A549 (cell line): Measurements from ENCODE around the gene WASF2. TPM values are rescaled to one million over a fixed set of nuclear protein-coding genes. Genes with fewer than 3 reads are reported as not detected.

Source experiments
- ATAC-seq, 2 experiments: fragments of 200-7000 bp in 1 of 2; fragments of >200 bp in 1 of 2; cut with Nextera tagmentation in 1 of 2; cut with Tn5 transposase in 1 of 2; 3 replicates each; pipeline versions ENCODE4 v1.8.0 to v1.9.1; 2018 to 2020; ENCODE audit warnings: mild to moderate bottlenecking in 1 of 2, moderate library complexity in 1 of 2
- CTCF ChIA-PET: fragments of 300-600 bp; sonication (Branson Sonifier 250); formaldehyde crosslinking; extraction: SDS; loops from one replicate; lab custom pipeline; 2021; ENCODE audit warnings: antibody characterized with exemption, inconsistent platforms; lab: Yijun Ruan, JAX
- POLR2A ChIA-PET: fragments of 350-600 bp; formaldehyde crosslinking; extraction: SDS; loops from one replicate; lab custom pipeline; 2021; ENCODE audit warnings: antibody characterized with exemption, inconsistent platforms; lab: Yijun Ruan, JAX
- DNase-seq, 2 experiments: peaks; one replicate each; pipeline versions ENCODE4 v3.0.0 to v3.0.0-alpha.2; 2011 to 2016; ENCODE audit warnings: low read depth in 1 of 2, low spot score in 1 of 2
- FAIRE-seq: peaks from 2 replicates; lab custom pipeline; 2011; peaks lifted over from hg19 to GRCh38; lab: Jason Lieb, UNC
- H3K27ac ChIP-seq, 2 experiments: fragments of >200 bp; sonication (Bioruptor Twin); formaldehyde crosslinking; 3 replicates each; pipeline ENCODE4 v1.5.1; 2016 to 2017
- H3K4me1 ChIP-seq: fragments of >200 bp; sonication (Bioruptor Twin); formaldehyde crosslinking; 3 replicates; pipeline ENCODE4 v1.6.1; 2016
- H3K4me2 ChIP-seq: fragments of >200 bp; sonication (Bioruptor Twin); formaldehyde crosslinking; 3 replicates; pipeline ENCODE4 v1.6.1; 2016
- H3K4me3 ChIP-seq: fragments of >200 bp; sonication (Bioruptor Twin); formaldehyde crosslinking; 3 replicates; pipeline ENCODE4 v1.5.1; 2016
- H3K9me3 ChIP-seq: fragments of >200 bp; sonication (Bioruptor Twin); formaldehyde crosslinking; 3 replicates; pipeline ENCODE4 v1.6.1; 2016
- BCL3 ChIP-seq: fragments of >200 bp; sonication (Bioruptor Twin); formaldehyde crosslinking; IDR thresholded peaks from 3 replicates; pipeline ENCODE4 v1.6.1; 2016
- CBX8 ChIP-seq: fragments of 200-600 bp; sonication (generic); IDR thresholded peaks from 2 replicates; pipeline ENCODE4 v1.6.1; 2016
- E2F6 ChIP-seq: IDR thresholded peaks from 2 replicates; pipeline ENCODE4 v1.6.1; 2012; ENCODE audit warnings: low read depth, borderline replicate concordance
- EHF ChIP-seq: fragments of 250-450 bp; sonication (Bioruptor Pico); IDR thresholded peaks from 2 replicates; pipeline ENCODE4 v1.5.0; 2020; ENCODE audit warnings: mild to moderate bottlenecking
- ESRRA ChIP-seq: fragments of 150-350 bp; IDR thresholded peaks from 2 replicates; pipeline ENCODE4 v1.6.1; 2014; ENCODE audit warnings: mild to moderate bottlenecking, low read length, borderline replicate concordance
- FOSB ChIP-seq: fragments of 250-450 bp; sonication (Bioruptor Pico); IDR thresholded peaks from 2 replicates; pipeline ENCODE4 v1.5.0; 2020; ENCODE audit warnings: mild to moderate bottlenecking, moderate library complexity
- HDAC2 ChIP-seq: fragments of 200-600 bp; sonication (generic); IDR thresholded peaks from 2 replicates; pipeline ENCODE4 v1.6.1; 2016
- HOXB5 ChIP-seq: fragments of 250-450 bp; sonication (Bioruptor Pico); IDR thresholded peaks from 2 replicates; pipeline ENCODE4 v1.5.0; 2020; ENCODE audit warnings: mild to moderate bottlenecking, moderate library complexity
- JUNB ChIP-seq: fragments of >200 bp; sonication (Bioruptor Twin); formaldehyde crosslinking; IDR thresholded peaks from 2 replicates; pipeline ENCODE4 v1.6.1; 2016
- KDM5A ChIP-seq: fragments of 200-600 bp; sonication (generic); IDR thresholded peaks from 2 replicates; pipeline ENCODE4 v1.6.1; 2016; ENCODE audit warnings: antibody characterized with exemption, mild to moderate bottlenecking
- MYC ChIP-seq: IDR thresholded peaks from 2 replicates; pipeline ENCODE4 v1.6.1; 2012; ENCODE audit warnings: mild to moderate bottlenecking, inconsistent platforms, low read length, improper control_type of control experiment, borderline replicate concordance
- NPAS2 ChIP-seq: fragments of 250-450 bp; sonication (Bioruptor Pico); IDR thresholded peaks from 2 replicates; pipeline ENCODE4 v1.8.0; 2022; ENCODE audit warnings: mild to moderate bottlenecking, moderate library complexity, borderline replicate concordance
- RAD21 ChIP-seq, 2 experiments: fragments of >200 bp in 1 of 2; sonication (Bioruptor Twin) in 1 of 2; formaldehyde crosslinking in 1 of 2; IDR thresholded peaks in 1 of 2; conservative IDR thresholded peaks in 1 of 2; 2 replicates in 1 of 2; 3 replicates in 1 of 2; pipeline ENCODE4 v1.6.1; 2012 to 2018; ENCODE audit warnings: inconsistent platforms in 1 of 2
- RARB ChIP-seq: fragments of 250-450 bp; sonication (Bioruptor Pico); IDR thresholded peaks from 2 replicates; pipeline ENCODE4 v1.8.0; 2021; ENCODE audit warnings: mild to moderate bottlenecking, moderate library complexity
- RCOR1 ChIP-seq: fragments of 150-350 bp; IDR thresholded peaks from 2 replicates; pipeline ENCODE4 v1.6.1; 2014; ENCODE audit warnings: antibody characterized with exemption, low read length, low read depth
- REST ChIP-seq: fragments of 200-600 bp; sonication (generic); IDR thresholded peaks from 2 replicates; pipeline ENCODE4 v1.6.1; 2016; ENCODE audit warnings: antibody characterized with exemption, mild to moderate bottlenecking, moderate library complexity
- RNF2 ChIP-seq: fragments of 200-600 bp; sonication (generic); IDR thresholded peaks from 2 replicates; pipeline ENCODE4 v1.6.1; 2016; ENCODE audit warnings: low read depth, mild to moderate bottlenecking, antibody characterized with exemption, moderate library complexity, borderline replicate concordance
- SMC3 ChIP-seq: fragments of >200 bp; sonication (Bioruptor Twin); formaldehyde crosslinking; IDR thresholded peaks from 3 replicates; pipeline ENCODE4 v1.6.1; 2018; ENCODE audit warnings: inconsistent platforms
- SREBF2 ChIP-seq: fragments of 450-650 bp; IDR thresholded peaks from 2 replicates; pipeline ENCODE4 v1.6.1; 2014; ENCODE audit warnings: mild to moderate bottlenecking, moderate library complexity
- TFCP2L1 ChIP-seq: fragments of 250-450 bp; sonication (Bioruptor Pico); IDR thresholded peaks from 2 replicates; pipeline ENCODE4 v1.5.0; 2021; ENCODE audit warnings: mild to moderate bottlenecking
- WGBS: methylation state at CpG from one replicate; pipeline ENCODE4 v1.1.6; 2017; ENCODE audit errors: missing lambda C conversion rate; 5-methylcytosine and 5-hydroxymethylcytosine counted together
- polyA plus RNA-seq, 4 experiments: library from polyadenylated mRNA; depleted of rRNA in 3 of 4; stranded (reverse); fragments of >200 nt; fragmentation: RNase III in 1 of 4; extraction: RNeasy Plus Mini Kit Qiagen cat#74134 plus additional on column Dnase treatment in 1 of 4; gene quantifications; 2 replicates in 3 of 4; 3 replicates in 1 of 4; pipeline ENCODE4 v1.2.3, GENCODE V29; 2011 to 2017
- TF ChIP-seq, protein P1 (sequence below): fragments of >200 bp; sonication (Bioruptor Twin); formaldehyde crosslinking; IDR thresholded peaks from 2 replicates; pipeline ENCODE4 v1.6.1; 2016
- TF ChIP-seq, protein P2 (sequence below): fragments of 250-450 bp; sonication (Bioruptor Pico); IDR thresholded peaks from 2 replicates; pipeline ENCODE4 v1.5.0; 2020; ENCODE audit warnings: low read depth, mild to moderate bottlenecking, moderate library complexity

Gene WASF2
- polyA plus RNA-seq, 2 of the 4 experiments (the other 2 are of a cell fraction) = 22.7 to 44.9 TPM

- no peak for DNase-seq
- ChIA-PET CTCF (interaction anchor here (1.0 to 1.7 kb wide), 5 partner anchors 8 to 88 kb away, joined by 3 to 5 read pairs (median 4); partner anchors contain the start of gene AHDC1), POLR2A (no interaction called here)
- TF ChIP-seq BCL3 (no peak), SREBF2 (no peak), KDM5A (no peak), RCOR1 (no peak), RAD21 (conservative IDR thresholded peaks at IDR 0.05 in 1 of 2, IDR thresholded peaks at IDR 0.05 in 1 of 2) (no peak), NPAS2 (CRISPR knock-in tag) (no peak), FOSB (no peak)
- no peaks in the 10 kb centered on the region for H3K9me3 ChIP-seq
- 73% methylated on average over 2 of the region's 3 CpGs for WGBS
- H3K4me2 ChIP-seq = no peak overlapping the region
- ATAC-seq = no peak
- H3K4me1 ChIP-seq = no peaks in the 10 kb centered on the region
- FAIRE-seq = no peak
- H3K27ac ChIP-seq = no peak overlapping the region
- no peak overlapping the region for H3K4me3 ChIP-seq
These were observed 25.7 kb upstream of the WASF2 start for GRCh38 chr1:27515626-27516025.

DNA sequence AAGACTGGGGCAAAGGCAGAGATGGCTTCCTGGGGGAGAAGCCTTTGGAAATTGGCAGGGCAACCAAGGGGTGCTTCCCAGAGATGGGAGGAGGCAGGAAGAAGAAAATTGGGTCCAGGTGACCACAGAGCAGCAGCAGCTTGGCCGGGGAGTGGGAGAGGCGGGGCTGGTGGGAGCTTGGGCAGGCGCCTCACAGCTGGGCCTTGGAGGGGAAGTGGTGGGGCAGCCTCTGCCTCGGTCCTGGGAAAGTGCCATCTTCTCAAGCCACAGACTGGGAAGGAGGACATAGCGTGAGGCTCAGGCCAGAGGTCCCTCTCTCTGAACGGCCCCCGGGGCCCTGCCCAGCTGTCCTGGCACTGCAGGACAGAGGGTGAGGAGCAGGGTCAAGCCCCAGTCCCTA lies 24.0 kb upstream of the WASF2 start:
- H3K4me1 ChIP-seq = no peaks in the 10 kb centered on the region
- ATAC-seq (no peak), FAIRE-seq (no peak), DNase-seq (no peak)
- CTCF ChIA-PET = interaction anchor here (0.9 to 1.1 kb wide), 2 partner anchors 23 to 43 kb away, joined by 3 to 5 read pairs; no protein-coding TSS in a partner anchor
- no peak overlapping the region for H3K4me3 ChIP-seq
- TF ChIP-seq RNF2 (no peak), EHF (CRISPR knock-in tag) (no peak), RAD21 (conservative IDR thresholded peaks at IDR 0.05 in 1 of 2, IDR thresholded peaks at IDR 0.05 in 1 of 2) (no peak), RARB (CRISPR knock-in tag) (no peak), CBX8 (no peak), MYC (no peak), ESRRA (no peak)
- TF ChIP-seq, protein P1, sequence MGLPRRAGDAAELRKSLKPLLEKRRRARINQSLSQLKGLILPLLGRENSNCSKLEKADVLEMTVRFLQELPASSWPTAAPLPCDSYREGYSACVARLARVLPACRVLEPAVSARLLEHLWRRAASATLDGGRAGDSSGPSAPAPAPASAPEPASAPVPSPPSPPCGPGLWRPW = no peak
- H3K9me3 ChIP-seq = no peaks in the 10 kb centered on the region
- no peak overlapping the region for H3K27ac ChIP-seq
- POLR2A ChIA-PET = no interaction called here
- WGBS = 86% methylated on average over 7 of the region's 7 CpGs
- no peak overlapping the region for H3K4me2 ChIP-seq

DNA sequence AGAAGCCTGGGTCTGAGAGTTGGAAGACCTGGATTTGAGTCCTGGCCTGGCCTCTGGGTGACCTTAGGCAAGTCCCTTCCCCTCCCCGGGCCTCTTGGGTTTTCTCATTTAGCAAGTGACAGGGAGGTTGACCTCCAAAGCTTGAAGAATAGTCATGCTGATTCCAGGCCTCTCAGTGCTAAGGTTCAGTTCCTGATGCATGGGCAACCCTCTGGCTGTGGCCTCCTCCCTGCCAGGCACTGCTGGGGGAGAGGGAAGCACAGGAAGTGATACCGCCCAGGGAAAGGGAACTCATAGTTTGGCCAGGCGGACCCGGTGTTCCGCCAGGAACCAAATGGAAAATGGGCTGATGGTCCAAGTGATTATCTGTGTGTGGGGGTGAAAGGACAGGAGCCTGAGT lies 23.6 kb upstream of the WASF2 start:
- FAIRE-seq = no peak
- H3K9me3 ChIP-seq = no peaks in the 10 kb centered on the region
- no peak overlapping the region for H3K4me2 ChIP-seq
- no peak for TF ChIP-seq SREBF2
- TF ChIP-seq SMC3 = no peak
- TF ChIP-seq, all 56 proteins: peak for 0
- Histone ChIP-seq H3K4me3 (no peak overlapping the region), H3K27ac (no peak overlapping the region), H3K4me1 (no peaks in the 10 kb centered on the region)
- no peak for ATAC-seq
- WGBS = 97% methylated on average over 5 of the region's 5 CpGs
- ChIA-PET POLR2A (no interaction called here), CTCF (interaction anchor here (0.9 to 1.1 kb wide), 3 partner anchors 24 to 61 kb away, joined by 3 to 5 read pairs (median 3); no protein-coding TSS in a partner anchor)
- DNase-seq = no peak

GRCh38 chr1:27509127-27510080 lies 19.4 kb upstream of the WASF2 start:
- ChIA-PET CTCF (interaction anchor here (0.7 to 1.7 kb wide), 7 partner anchors 10 to 98 kb away, joined by 3 to 5 read pairs (median 3); no protein-coding TSS in a partner anchor), POLR2A (no interaction called here)
- ATAC-seq (no peak), DNase-seq (no peak), FAIRE-seq (no peak)
- no peak overlapping the region for H3K4me3 ChIP-seq
- no peak overlapping the region for H3K4me2 ChIP-seq
- no peak overlapping the region for H3K27ac ChIP-seq
- H3K9me3 ChIP-seq = no peaks in the 10 kb centered on the region
- peaks cover 5% of the 10 kb centered on the region for H3K4me1 ChIP-seq
- 82% methylated on average over 7 of the region's 9 CpGs for WGBS
- no peak for TF ChIP-seq TFCP2L1 (CRISPR knock-in tag)
- TF ChIP-seq JUNB = no peak
- no peak for TF ChIP-seq REST
- TF ChIP-seq, protein P2, sequence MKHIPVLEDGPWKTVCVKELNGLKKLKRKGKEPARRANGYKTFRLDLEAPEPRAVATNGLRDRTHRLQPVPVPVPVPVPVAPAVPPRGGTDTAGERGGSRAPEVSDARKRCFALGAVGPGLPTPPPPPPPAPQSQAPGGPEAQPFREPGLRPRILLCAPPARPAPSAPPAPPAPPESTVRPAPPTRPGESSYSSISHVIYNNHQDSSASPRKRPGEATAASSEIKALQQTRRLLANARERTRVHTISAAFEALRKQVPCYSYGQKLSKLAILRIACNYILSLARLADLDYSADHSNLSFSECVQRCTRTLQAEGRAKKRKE = no peak
- no peak for TF ChIP-seq HOXB5
- TF ChIP-seq E2F6 = no peak
- TF ChIP-seq NPAS2 (CRISPR knock-in tag) = no peak
- TF ChIP-seq RARB (CRISPR knock-in tag) = no peak
- TF ChIP-seq HDAC2 = no peak
